Bronchial epithelial cell (primary cell): ENCODE data around the gene FRAT1. TPM values are rescaled to one million over a fixed set of nuclear protein-coding genes. Genes with fewer than 3 reads are reported as not detected.

Source experiments
- DNase-seq: peaks from one replicate; pipeline ENCODE4 v3.0.0-alpha.2; 2010; ENCODE audit warnings: low read depth
- FAIRE-seq: peaks from 2 replicates; lab custom pipeline; 2011; peaks lifted over from hg19 to GRCh38; lab: Jason Lieb, UNC
- H3K27me3 ChIP-seq: 2 replicates; pipeline ENCODE4 v1.5.1; 2011; ENCODE audit warnings: low read length; ENCODE audit not compliant: control insufficient read depth, insufficient read depth
- H3K36me3 ChIP-seq: 2 replicates; pipeline ENCODE4 v1.5.1; 2011; ENCODE audit warnings: low read length; ENCODE audit not compliant: control insufficient read depth, insufficient read depth
- H3K4me3 ChIP-seq: 2 replicates; pipeline ENCODE4 v1.5.1; 2011; ENCODE audit warnings: mild to moderate bottlenecking, low read depth, low read length, control low read depth
- total RNA-seq: library from RNA; depleted of rRNA; stranded (reverse); fragments of >200 nt; gene quantifications from 2 replicates; pipeline ENCODE4 v1.2.1, GENCODE V29; 2014
- TF ChIP-seq, protein P1 (sequence below): IDR thresholded peaks from 2 replicates; pipeline ENCODE4 v1.5.1; 2011; ENCODE audit warnings: mild to moderate bottlenecking, moderate library complexity, low read length, control low read depth, inconsistent platforms; ENCODE audit not compliant: insufficient read depth, severe bottlenecking

Gene FRAT1
- total RNA-seq, 1 donor from 2014 or later = 1.6 TPM

DNA sequence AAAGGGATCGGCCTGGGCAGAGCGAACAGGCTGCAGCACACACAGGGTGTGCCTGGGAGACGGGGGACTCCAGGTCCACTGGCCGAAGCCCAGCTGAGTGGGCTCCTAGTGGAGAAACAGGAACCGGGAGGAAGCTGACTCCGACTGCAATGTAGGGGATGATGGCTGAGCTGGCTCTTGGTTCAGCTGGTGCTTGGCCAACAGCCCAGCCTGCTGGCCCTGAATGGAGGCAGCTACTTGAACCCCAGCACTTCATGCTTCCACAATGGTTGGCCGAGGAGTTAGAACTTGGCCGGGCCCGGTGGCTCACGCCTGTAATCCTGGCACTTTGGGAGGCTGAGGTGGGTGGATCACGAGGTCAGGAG, 42.4 kb downstream of the FRAT1 start:
- peaks cover 37% of the 10 kb centered on the region for H3K36me3 ChIP-seq
- FAIRE-seq (no peak), DNase-seq (no peak)
- no peak overlapping the region for H3K4me3 ChIP-seq
- TF ChIP-seq, protein P1, sequence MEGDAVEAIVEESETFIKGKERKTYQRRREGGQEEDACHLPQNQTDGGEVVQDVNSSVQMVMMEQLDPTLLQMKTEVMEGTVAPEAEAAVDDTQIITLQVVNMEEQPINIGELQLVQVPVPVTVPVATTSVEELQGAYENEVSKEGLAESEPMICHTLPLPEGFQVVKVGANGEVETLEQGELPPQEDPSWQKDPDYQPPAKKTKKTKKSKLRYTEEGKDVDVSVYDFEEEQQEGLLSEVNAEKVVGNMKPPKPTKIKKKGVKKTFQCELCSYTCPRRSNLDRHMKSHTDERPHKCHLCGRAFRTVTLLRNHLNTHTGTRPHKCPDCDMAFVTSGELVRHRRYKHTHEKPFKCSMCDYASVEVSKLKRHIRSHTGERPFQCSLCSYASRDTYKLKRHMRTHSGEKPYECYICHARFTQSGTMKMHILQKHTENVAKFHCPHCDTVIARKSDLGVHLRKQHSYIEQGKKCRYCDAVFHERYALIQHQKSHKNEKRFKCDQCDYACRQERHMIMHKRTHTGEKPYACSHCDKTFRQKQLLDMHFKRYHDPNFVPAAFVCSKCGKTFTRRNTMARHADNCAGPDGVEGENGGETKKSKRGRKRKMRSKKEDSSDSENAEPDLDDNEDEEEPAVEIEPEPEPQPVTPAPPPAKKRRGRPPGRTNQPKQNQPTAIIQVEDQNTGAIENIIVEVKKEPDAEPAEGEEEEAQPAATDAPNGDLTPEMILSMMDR = no peak
- no peaks in the 10 kb centered on the region for H3K27me3 ChIP-seq

DNA sequence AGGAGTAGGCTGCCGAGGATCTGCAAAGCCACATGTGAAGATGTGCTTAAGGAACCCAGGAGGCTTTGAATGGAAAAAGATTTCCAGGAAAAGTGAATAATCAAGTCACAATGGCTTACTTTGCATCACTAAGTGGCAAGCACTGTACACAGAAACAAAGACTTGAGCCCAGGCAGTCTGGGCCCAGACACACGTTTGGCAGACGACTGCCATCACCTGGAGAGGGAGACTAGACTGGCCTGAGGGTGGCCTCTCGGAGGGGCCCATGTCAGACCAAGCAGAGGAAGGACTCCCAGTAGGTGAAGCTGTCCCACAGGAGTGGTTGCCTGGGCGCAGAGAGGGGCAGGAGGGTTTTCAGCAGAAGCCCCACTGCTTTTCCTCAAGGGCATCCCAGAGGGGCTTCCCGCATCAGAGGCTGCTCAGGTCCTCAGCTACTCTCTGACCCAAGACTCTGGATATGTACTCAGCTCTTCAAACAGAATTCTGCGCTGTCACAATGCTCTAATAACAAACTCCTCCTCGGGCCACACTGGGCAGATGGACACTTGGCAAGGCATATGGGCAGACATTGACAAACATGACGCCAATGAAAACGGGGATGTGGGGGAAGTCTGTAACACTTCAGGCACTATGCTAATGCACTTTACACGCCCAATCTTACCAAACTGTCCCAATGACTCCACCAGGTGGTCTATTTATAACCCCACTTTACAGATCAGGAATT, 43.4 kb downstream of the FRAT1 start:
- no peak for DNase-seq
- TF ChIP-seq, protein P1 = no peak
- Histone ChIP-seq H3K36me3 (peaks cover 34% of the 10 kb centered on the region), H3K27me3 (no peaks in the 10 kb centered on the region), H3K4me3 (no peak overlapping the region)
- FAIRE-seq = peak; percentile 79

DNA sequence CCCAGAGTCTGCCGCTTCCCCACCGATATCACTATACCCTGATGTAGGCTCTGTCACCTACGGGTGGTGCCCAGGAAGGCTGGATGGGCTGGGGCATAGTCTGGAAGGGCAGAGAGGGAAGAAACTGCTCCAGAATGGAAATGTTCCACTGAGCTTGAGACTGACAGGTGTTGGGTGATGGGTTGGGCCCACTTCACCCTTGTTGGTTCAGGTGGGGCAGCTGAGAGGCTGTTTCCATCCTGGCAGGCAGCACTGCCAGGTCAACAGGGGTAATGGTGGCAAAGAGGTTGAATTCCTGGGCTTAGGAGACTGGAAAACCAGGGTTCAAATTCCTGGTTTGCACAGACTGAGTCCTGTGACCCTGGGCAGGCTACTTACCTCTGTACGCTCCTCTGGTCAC, 44.0 kb downstream of the FRAT1 start:
- no peak for DNase-seq
- TF ChIP-seq, protein P1 = no peak
- no peak for FAIRE-seq
- Histone ChIP-seq H3K27me3 (no peaks in the 10 kb centered on the region), H3K36me3 (peaks cover 34% of the 10 kb centered on the region), H3K4me3 (no peak overlapping the region)

DNA sequence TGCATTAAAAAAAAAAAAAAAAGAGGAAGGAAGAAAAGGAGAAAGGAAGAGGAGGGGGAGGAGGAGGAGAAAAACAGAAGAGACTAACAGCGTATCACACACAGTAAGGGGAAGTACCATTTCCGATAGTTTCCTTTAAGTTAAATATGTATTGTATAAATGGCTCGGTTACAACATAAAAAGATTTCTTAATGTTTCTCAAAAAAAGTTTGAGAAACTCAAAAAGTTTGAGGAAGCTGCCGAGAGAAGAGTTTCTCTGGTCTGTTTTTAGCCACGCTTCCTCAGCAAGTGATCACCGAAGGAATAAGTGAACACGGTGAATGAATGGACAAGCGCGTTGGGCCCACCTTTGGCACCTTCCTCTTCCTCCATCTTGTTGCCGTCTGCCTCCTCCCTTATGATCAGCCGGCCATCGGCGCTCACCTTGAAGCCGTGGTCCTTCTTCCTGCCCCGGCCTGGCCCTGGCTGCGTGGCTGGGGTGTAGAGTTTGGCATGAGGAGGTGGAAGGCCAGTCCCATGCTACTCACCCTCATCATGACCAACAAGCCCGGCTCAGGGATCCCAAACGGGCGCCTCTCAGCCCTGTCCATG, 46.8 kb downstream of the FRAT1 start:
- Histone ChIP-seq H3K4me3 (no peak overlapping the region), H3K36me3 (peaks cover 36% of the 10 kb centered on the region), H3K27me3 (no peaks in the 10 kb centered on the region)
- DNase-seq (no peak), FAIRE-seq (no peak)
- TF ChIP-seq, protein P1 = no peak

DNA sequence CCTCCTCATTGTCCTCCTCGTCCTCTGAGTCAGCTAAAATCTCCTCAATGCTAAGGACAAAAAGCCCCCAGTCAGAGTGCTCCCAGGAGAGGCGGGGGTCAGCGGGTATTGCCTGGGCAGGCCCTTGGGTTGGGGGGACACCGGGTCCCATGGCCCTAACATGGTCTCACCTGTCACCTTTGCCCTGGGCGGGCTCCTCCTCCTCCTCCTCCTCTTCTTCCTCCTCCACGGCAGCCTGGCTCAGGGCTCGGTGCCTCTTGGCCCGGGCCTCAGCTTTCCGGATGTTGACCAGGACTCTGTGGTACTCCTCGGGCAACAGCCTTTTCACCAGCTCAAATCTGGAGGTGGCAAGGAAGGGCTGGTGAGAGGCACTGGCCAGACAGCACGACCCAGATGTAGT, 47.5 kb downstream of the FRAT1 start:
- H3K4me3 ChIP-seq = no peak overlapping the region
- H3K27me3 ChIP-seq = no peaks in the 10 kb centered on the region
- DNase-seq = no peak
- no peak for FAIRE-seq
- peaks cover 37% of the 10 kb centered on the region for H3K36me3 ChIP-seq
- TF ChIP-seq, protein P1 = no peak
